Measurements from ENCODE around the gene GDI2. TPM values are rescaled to one million over a fixed set of nuclear protein-coding genes. Genes with fewer than 3 reads are reported as not detected.

Gene GDI2
- polyA plus RNA-seq, 1 donor (not counting 4 experiments of a cell fraction or from before 2014, with no cell fraction given), result 293 TPM

DNA sequence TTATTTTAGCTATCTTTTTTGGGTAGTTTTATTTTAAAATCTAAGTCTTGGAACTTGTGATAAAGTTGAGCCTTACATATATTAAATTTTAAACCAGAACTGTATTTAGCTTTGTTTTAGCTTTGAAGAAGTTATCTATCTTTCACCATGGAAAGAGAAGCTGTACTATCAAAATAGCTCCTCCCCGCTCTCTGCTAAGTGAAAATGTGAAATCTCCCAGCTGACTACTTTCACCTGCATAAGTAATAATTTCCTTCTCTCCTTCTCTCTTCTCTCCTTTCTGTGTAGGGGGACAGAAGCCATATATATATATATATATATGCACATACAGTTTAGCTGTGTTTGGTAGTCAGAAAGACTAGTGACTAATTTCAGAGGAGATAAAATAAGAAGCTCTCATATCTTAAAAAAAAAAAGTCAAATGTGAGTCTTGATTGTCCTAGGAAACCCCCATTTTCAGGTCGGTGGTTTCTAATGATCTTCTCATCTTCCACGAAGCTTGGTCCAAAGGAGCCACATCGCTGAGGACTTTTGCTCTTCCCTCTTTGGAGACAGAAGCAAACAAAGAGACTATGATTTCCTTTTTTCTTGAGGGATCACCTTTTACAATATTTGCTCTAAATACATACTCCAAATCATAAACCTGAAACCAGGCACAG is 30.6 kb upstream of the GDI2 start:
- no peaks in the 10 kb centered on the region for H3K9me1 ChIP-seq (ENCODE audit: control insufficient read depth, extremely low read depth, insufficient read depth, low read length)
- no peak overlapping the region for H3K9ac ChIP-seq (ENCODE audit: control insufficient read depth, extremely low read depth, insufficient read depth, low read length)
- DNase-seq (ENCODE audit: low read depth, low spot score) (no peak), FAIRE-seq (no peak)
- H3K36me3 ChIP-seq (ENCODE audit: control insufficient read depth in 2 of 2, extremely low read depth in 1 of 2, insufficient read depth in 2 of 2, low read length in 2 of 2), result no peaks in the 10 kb centered on the region
- no peaks in the 10 kb centered on the region for H3K9me3 ChIP-seq (ENCODE audit: control insufficient read depth, low read depth, low read length)
- dilution Hi-C loops (cut with MboI; ENCODE audit: extremely low pct_ligation_motif_present, low sequenced_read_pairs), result no loop called here
- no peak for TF ChIP-seq EZH2 (IDR thresholded peaks at IDR 0.05; ENCODE audit: low read length)
- TF ChIP-seq, protein P1, sequence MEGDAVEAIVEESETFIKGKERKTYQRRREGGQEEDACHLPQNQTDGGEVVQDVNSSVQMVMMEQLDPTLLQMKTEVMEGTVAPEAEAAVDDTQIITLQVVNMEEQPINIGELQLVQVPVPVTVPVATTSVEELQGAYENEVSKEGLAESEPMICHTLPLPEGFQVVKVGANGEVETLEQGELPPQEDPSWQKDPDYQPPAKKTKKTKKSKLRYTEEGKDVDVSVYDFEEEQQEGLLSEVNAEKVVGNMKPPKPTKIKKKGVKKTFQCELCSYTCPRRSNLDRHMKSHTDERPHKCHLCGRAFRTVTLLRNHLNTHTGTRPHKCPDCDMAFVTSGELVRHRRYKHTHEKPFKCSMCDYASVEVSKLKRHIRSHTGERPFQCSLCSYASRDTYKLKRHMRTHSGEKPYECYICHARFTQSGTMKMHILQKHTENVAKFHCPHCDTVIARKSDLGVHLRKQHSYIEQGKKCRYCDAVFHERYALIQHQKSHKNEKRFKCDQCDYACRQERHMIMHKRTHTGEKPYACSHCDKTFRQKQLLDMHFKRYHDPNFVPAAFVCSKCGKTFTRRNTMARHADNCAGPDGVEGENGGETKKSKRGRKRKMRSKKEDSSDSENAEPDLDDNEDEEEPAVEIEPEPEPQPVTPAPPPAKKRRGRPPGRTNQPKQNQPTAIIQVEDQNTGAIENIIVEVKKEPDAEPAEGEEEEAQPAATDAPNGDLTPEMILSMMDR (optimal IDR thresholded peaks at IDR 0.05 in 1 of 3, IDR thresholded peaks at IDR 0.05 in 1 of 3, conservative IDR thresholded peaks at IDR 0.05 in 1 of 3; ENCODE audit: extremely low read depth in 1 of 3, insufficient read depth in 2 of 3, low read length in 3 of 3), result no peak
- no peak overlapping the region for H3K27ac ChIP-seq (ENCODE audit: control insufficient read depth, insufficient read depth, low read length)
- H4K20me1 ChIP-seq (ENCODE audit: control insufficient read depth, extremely low read depth, insufficient read depth, low read length), result no peaks in the 10 kb centered on the region
- no peak overlapping the region for H3K4me3 ChIP-seq (ENCODE audit: control insufficient read depth in 2 of 3, extremely low read depth in 1 of 3, insufficient read depth in 2 of 3, low read depth in 1 of 3, low read length in 3 of 3)
- H3K27me3 ChIP-seq (ENCODE audit: control insufficient read depth, extremely low read depth, insufficient read depth, low read length), result no peaks in the 10 kb centered on the region
- no peak overlapping the region for H2AFZ ChIP-seq (ENCODE audit: control insufficient read depth, low read length)
- no peak overlapping the region for H3K4me2 ChIP-seq (ENCODE audit: control insufficient read depth, extremely low read depth, insufficient read depth, low read depth, low read length)
- no peaks in the 10 kb centered on the region for H3K79me2 ChIP-seq (ENCODE audit: control insufficient read depth, insufficient read depth, low read length)
- no peaks in the 10 kb centered on the region for H3K4me1 ChIP-seq (ENCODE audit: control insufficient read depth, extremely low read depth, insufficient read depth, low read length)

DNA sequence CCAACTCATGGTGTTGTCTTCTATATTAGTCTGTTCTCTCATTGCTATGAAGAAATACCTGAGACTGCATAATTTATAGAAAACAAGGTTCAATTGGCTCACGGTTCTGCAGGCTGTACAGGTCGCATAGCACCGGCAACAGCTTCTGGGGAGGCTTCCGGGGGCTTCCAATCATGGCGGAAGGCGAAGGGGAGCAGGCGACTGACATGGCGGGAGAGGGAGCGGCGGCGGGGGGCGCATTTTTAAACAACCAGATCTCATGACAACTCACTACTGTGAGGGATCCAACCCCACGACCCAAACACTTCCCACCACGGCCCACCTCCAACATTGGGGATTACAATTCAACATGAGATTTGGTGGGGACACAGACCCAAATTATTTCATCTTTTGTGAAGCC is 28.7 kb upstream of the GDI2 start:
- Histone ChIP-seq H3K9me3 (ENCODE audit: control insufficient read depth, low read depth, low read length) (no peaks in the 10 kb centered on the region), H3K79me2 (ENCODE audit: control insufficient read depth, insufficient read depth, low read length) (no peaks in the 10 kb centered on the region), H3K4me3 (ENCODE audit: control insufficient read depth in 2 of 3, extremely low read depth in 1 of 3, insufficient read depth in 2 of 3, low read depth in 1 of 3, low read length in 3 of 3) (no peak overlapping the region), H4K20me1 (ENCODE audit: control insufficient read depth, extremely low read depth, insufficient read depth, low read length) (no peaks in the 10 kb centered on the region), H3K9me1 (ENCODE audit: control insufficient read depth, extremely low read depth, insufficient read depth, low read length) (no peaks in the 10 kb centered on the region), H3K4me1 (ENCODE audit: control insufficient read depth, extremely low read depth, insufficient read depth, low read length) (no peaks in the 10 kb centered on the region), H3K9ac (ENCODE audit: control insufficient read depth, extremely low read depth, insufficient read depth, low read length) (no peak overlapping the region), H3K36me3 (ENCODE audit: control insufficient read depth in 2 of 2, extremely low read depth in 1 of 2, insufficient read depth in 2 of 2, low read length in 2 of 2) (no peaks in the 10 kb centered on the region), H2AFZ (ENCODE audit: control insufficient read depth, low read length) (no peak overlapping the region), H3K27me3 (ENCODE audit: control insufficient read depth, extremely low read depth, insufficient read depth, low read length) (no peaks in the 10 kb centered on the region), H3K4me2 (ENCODE audit: control insufficient read depth, extremely low read depth, insufficient read depth, low read depth, low read length) (no peak overlapping the region), H3K27ac (ENCODE audit: control insufficient read depth, insufficient read depth, low read length) (no peak overlapping the region)
- FAIRE-seq (no peak), DNase-seq (ENCODE audit: low read depth, low spot score) (no peak)
- dilution Hi-C loops (cut with MboI; ENCODE audit: extremely low pct_ligation_motif_present, low sequenced_read_pairs), result no loop called here
- TF ChIP-seq EZH2 (IDR thresholded peaks at IDR 0.05; ENCODE audit: low read length), result no peak
- TF ChIP-seq, protein P1 (optimal IDR thresholded peaks at IDR 0.05 in 1 of 3, IDR thresholded peaks at IDR 0.05 in 1 of 3, conservative IDR thresholded peaks at IDR 0.05 in 1 of 3; ENCODE audit: extremely low read depth in 1 of 3, insufficient read depth in 2 of 3, low read length in 3 of 3), result no peak

All from keratinocyte (primary cell).